Progenitor cell of endocrine pancreas (in vitro differentiated cells): ENCODE results near the gene SPON2. TPM values are rescaled to one million over a fixed set of nuclear protein-coding genes. Genes with fewer than 3 reads are reported as not detected.

Source experiments
- DNase-seq: peaks from one replicate; pipeline ENCODE4 v3.0.0; 2021; ENCODE audit warnings: low spot score; ENCODE audit not compliant: unreplicated experiment
- H3K27ac Mint-ChIP-seq: 2 replicates; pipeline ENCODE4 v1.8.0; 2021; ENCODE audit warnings: mild to moderate bottlenecking, moderate library complexity, mixed read lengths
- H3K27me3 Mint-ChIP-seq: 2 replicates; pipeline ENCODE4 v1.8.0; 2021; ENCODE audit warnings: mixed read lengths
- H3K36me3 Mint-ChIP-seq: 2 replicates; pipeline ENCODE4 v1.8.0; 2022; ENCODE audit warnings: mixed read lengths; ENCODE audit not compliant: insufficient read depth
- H3K4me1 Mint-ChIP-seq: 2 replicates; pipeline ENCODE4 v1.8.0; 2021; ENCODE audit warnings: low read depth, mixed read lengths
- H3K4me3 Mint-ChIP-seq: 2 replicates; pipeline ENCODE4 v1.8.0; 2021; ENCODE audit warnings: low read depth, mild to moderate bottlenecking, moderate library complexity, mixed read lengths
- H3K9me3 Mint-ChIP-seq: 2 replicates; pipeline ENCODE4 v1.8.0; 2021; ENCODE audit warnings: low read depth, mixed read lengths
- total RNA-seq: library from RNA; stranded (reverse); gene quantifications from 2 replicates; pipeline ENCODE4 v1.2.1, GENCODE V29; 2021
- TF ChIP-seq, protein P1 (sequence below): fragments of 200-600 bp; sonication (generic); IDR thresholded peaks from one replicate; pipeline ENCODE4 v1.5.0; 2021; ENCODE audit warnings: antibody characterized with exemption, mild to moderate bottlenecking; ENCODE audit not compliant: unreplicated experiment

SPON2 gene
- total RNA-seq, 1 donor from 2014 or later = 2.2 TPM

DNA sequence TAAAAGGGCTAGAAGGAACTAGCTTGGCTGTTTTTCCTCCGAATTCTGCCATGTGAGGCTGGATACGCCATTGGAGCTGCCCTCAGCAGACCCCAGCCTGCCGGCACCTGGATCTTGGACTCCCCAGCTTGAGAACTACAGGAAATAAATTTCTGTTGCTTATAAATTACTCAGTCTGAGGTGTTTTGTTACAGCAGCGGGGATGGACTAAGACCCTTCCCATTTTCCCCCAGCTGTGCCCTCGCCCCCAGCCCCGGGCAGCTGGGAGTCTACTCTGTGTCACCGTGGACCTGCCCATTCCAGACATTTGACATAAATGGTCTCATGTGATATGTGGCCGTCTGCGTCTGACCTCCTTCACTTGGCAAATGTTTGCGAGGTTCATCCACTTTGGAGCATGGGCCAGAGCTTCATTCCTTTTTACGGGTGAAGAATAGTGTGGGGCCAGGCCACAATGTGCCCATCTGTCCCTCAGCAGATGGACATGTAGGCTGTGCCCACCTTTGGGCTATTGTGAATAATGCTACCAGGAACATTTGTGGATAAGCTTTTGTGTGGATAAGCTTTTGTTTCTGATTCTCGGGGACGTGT, 30.7 kb upstream of the SPON2 start:
- peaks cover 1% of the 10 kb centered on the region for H3K36me3 Mint-ChIP-seq

DNA sequence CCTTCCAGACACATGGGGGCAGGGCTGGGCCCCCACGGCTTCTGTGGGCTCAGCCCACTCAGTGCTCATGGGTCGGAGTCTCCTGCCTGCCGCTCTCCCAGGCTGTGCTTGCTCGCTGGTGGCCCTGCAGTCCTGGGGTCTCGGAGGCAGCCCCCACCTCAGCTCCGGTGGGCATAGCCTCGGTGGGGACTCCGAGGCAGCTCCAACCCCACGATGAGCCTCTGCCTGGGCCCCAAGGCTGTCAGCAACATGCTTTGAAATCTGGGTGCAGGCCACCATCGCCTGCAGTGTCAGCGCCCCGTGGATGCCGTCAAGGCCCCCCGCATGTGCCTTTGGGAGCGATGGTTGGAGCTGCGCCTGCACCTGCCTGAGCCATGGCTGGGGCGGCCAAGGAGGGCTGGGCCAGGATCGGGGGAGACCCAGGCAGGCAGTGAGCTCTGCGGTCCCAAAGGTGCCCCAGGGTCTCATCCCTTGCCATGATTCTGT, 30.2 kb upstream of the SPON2 start:
- Mint-ChIP-seq H3K36me3 (peaks cover 1% of the 10 kb centered on the region), H3K4me3 (no peak overlapping the region), H3K4me1 (no peaks in the 10 kb centered on the region), H3K27me3 (peaks cover 12% of the 10 kb centered on the region), H3K27ac (no peak overlapping the region), H3K9me3 (no peaks in the 10 kb centered on the region)
- TF ChIP-seq, protein P1, sequence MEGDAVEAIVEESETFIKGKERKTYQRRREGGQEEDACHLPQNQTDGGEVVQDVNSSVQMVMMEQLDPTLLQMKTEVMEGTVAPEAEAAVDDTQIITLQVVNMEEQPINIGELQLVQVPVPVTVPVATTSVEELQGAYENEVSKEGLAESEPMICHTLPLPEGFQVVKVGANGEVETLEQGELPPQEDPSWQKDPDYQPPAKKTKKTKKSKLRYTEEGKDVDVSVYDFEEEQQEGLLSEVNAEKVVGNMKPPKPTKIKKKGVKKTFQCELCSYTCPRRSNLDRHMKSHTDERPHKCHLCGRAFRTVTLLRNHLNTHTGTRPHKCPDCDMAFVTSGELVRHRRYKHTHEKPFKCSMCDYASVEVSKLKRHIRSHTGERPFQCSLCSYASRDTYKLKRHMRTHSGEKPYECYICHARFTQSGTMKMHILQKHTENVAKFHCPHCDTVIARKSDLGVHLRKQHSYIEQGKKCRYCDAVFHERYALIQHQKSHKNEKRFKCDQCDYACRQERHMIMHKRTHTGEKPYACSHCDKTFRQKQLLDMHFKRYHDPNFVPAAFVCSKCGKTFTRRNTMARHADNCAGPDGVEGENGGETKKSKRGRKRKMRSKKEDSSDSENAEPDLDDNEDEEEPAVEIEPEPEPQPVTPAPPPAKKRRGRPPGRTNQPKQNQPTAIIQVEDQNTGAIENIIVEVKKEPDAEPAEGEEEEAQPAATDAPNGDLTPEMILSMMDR = no peak
- DNase-seq = no peak

More for the DNA sequence above, 30.7 kb upstream of the SPON2 start:
- Mint-ChIP-seq H3K27me3 (peaks cover 9% of the 10 kb centered on the region), H3K4me1 (no peaks in the 10 kb centered on the region), H3K9me3 (no peaks in the 10 kb centered on the region), H3K4me3 (no peak overlapping the region), H3K27ac (no peak overlapping the region)
- DNase-seq = no peak
- TF ChIP-seq, protein P1 = no peak

DNA sequence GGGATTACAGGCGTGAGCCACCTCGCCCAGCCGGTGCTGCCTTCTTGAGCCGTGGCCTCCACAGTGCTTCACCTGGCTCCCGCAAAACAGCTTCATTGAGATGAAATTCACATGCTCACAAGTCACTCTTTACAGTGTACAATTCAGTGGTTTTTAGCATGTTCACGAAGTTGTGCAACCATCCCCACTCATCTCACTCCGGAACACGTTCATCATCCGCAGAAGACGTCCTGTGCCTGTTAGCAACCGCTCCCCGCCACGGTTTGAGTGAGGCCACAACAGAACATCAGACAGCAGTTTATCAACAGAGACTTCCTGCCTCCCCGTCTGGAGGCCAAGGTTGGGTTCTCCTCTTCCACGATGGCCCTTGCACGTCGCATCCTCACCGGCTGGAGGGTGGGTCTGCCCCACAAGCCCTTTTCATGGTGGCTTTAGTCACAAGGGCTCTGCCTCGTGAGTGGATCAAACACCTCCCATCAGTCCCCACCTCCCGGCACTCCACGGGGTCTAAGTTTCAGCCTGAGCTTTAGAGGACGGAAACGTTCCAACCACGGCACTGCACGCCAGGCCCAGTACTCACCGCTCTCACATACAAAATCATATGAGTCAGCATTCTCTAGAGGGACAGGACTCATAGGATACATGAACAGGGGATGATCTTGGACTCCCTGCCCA, 29.6 kb upstream of the SPON2 start:
- Mint-ChIP-seq H3K27ac (peak overlapping the region; percentile 45), H3K36me3 (peaks cover 1% of the 10 kb centered on the region), H3K4me1 (no peaks in the 10 kb centered on the region), H3K4me3 (no peak overlapping the region), H3K9me3 (no peaks in the 10 kb centered on the region), H3K27me3 (peaks cover 17% of the 10 kb centered on the region)
- no peak for DNase-seq
- TF ChIP-seq, protein P1 = no peak

DNA sequence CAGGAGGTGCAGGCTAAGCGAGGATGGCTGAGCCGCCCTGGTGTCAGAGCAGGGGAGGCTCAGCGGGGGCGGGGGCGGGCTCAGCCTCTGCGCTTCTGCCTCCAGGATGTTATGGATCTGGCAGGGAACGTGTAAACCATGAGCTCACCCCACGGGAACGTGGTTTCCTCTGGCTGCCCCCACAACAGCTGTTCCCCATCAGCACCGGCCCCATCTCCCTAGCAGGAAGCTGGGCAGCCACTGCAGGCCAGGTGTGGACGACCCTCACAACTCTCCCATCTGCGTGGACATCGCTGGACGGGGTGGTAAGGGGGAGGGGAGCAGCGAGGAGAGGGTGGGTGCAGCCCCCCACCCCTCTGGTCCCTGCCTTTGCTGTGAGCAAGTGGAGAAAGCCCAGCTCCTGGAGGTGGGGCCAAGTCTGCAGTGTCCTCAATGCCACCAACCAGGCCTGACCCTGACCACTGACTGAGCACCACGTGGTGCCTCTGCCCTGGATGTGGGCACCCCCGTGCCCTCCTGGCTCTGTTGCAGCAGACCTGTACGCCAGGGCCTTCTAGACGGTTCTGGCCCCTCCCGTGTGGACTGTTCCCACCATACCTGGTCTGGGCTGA, 28.1 kb upstream of the SPON2 start:
- no peak for DNase-seq
- H3K36me3 Mint-ChIP-seq = peaks cover 1% of the 10 kb centered on the region

More for the DNA sequence above, 28.1 kb upstream of the SPON2 start:
- TF ChIP-seq, protein P1 = no peak
- Mint-ChIP-seq H3K27me3 (peaks cover 23% of the 10 kb centered on the region), H3K4me1 (no peaks in the 10 kb centered on the region), H3K27ac (no peak overlapping the region), H3K4me3 (no peak overlapping the region), H3K9me3 (no peaks in the 10 kb centered on the region)
